HepG2 (cell line): ENCODE results near the gene FBN2. TPM values are rescaled to one million over a fixed set of nuclear protein-coding genes. Genes with fewer than 3 reads are reported as not detected.

Source experiments
- ATAC-seq: fragments of 200-7000 bp; cut with Tn5 transposase; 3 replicates; pipeline ENCODE4 v1.9.1; 2020; ENCODE audit warnings: mild to moderate bottlenecking, moderate library complexity
- BruUV-seq: library from RNA; stranded (reverse); fragments of 400-500 nt; replicated peaks from 2 replicates; lab custom pipeline; 2021; lab: Mats Ljungman, UMichigan
- CTCF ChIA-PET: fragments of 300-600 bp; formaldehyde crosslinking; extraction: SDS; loops from one replicate; lab custom pipeline; 2021; ENCODE audit warnings: low total read pairs, inconsistent platforms, low intra/inter-chr PET ratio; lab: Yijun Ruan, JAX
- POLR2A ChIA-PET: fragments of 350-600 bp; sonication (Branson Sonifier 250); formaldehyde crosslinking; loops from one replicate; lab custom pipeline; 2020; ENCODE audit warnings: antibody characterized with exemption, inconsistent platforms; lab: Yijun Ruan, JAX
- DNase-seq: peaks from one replicate; pipeline ENCODE4 v3.0.0-alpha.2; 2015; ENCODE audit warnings: low spot score
- FAIRE-seq: peaks from 3 replicates; lab custom pipeline; 2011; peaks lifted over from hg19 to GRCh38; lab: Jason Lieb, UNC
- H2AFZ ChIP-seq: one replicate; pipeline ENCODE4 v1.6.1; 2011; ENCODE audit warnings: low read length, inconsistent platforms
- H3K27ac ChIP-seq: fragments of 300-600 bp; 3 replicates; pipeline ENCODE4 v1.8.0; 2011; ENCODE audit warnings: mixed run types, mild to moderate bottlenecking, mixed read lengths, low read length, inconsistent platforms; ENCODE audit not compliant: insufficient read depth; ENCODE audit errors: extremely low read length
- H3K27me3 ChIP-seq, 2 experiments: fragments of 200-600 bp in 1 of 2; 2 replicates in 1 of 2; 3 replicates in 1 of 2; pipeline versions ENCODE4 v1.6.0 to v1.8.0; 2011; ENCODE audit warnings: low read length in 2 of 2, mild to moderate bottlenecking in 2 of 2, moderate library complexity in 2 of 2, inconsistent platforms in 1 of 2; ENCODE audit not compliant: insufficient read depth in 2 of 2, control insufficient read depth in 1 of 2
- H3K36me3 ChIP-seq, 2 experiments: fragments of 200-600 bp in 1 of 2; replicated peaks in 1 of 2; 2 replicates in 1 of 2; 3 replicates in 1 of 2; pipeline versions ENCODE4 v1.5.1 to v1.8.0; 2011; ENCODE audit warnings: low read length in 2 of 2, inconsistent platforms in 1 of 2; ENCODE audit not compliant: insufficient read depth in 2 of 2, control insufficient read depth in 1 of 2
- H3K4me1 ChIP-seq: 2 replicates; pipeline ENCODE4 v1.5.1; 2012; ENCODE audit warnings: low read length, inconsistent platforms; ENCODE audit not compliant: insufficient read depth
- H3K4me2 ChIP-seq: 2 replicates; pipeline ENCODE4 v1.6.0; 2011; ENCODE audit warnings: low read depth, low read length, inconsistent platforms
- H3K4me3 ChIP-seq, 3 experiments: fragments of 200-600 bp in 1 of 3; sonication (generic), shearing (Covaris generic) in 1 of 3; replicated peaks in 1 of 3; 2 replicates each; pipeline ENCODE4 v1.5.1; 2011 to 2016; ENCODE audit warnings: low read length in 3 of 3, inconsistent platforms in 2 of 3, low read depth in 2 of 3, mild to moderate bottlenecking in 2 of 3, control low read depth in 1 of 3, mixed read lengths in 1 of 3; ENCODE audit not compliant: insufficient read depth in 1 of 3
- H3K79me2 ChIP-seq: one replicate; pipeline ENCODE4 v1.6.1; 2011; ENCODE audit warnings: low read length, inconsistent platforms; ENCODE audit not compliant: insufficient read depth
- H3K9ac ChIP-seq: 2 replicates; pipeline ENCODE4 v1.6.0; 2011; ENCODE audit warnings: mild to moderate bottlenecking, low read depth, low read length, inconsistent platforms; ENCODE audit not compliant: insufficient read depth
- H3K9me3 ChIP-seq: 2 replicates; pipeline ENCODE4 v1.5.1; 2012; ENCODE audit warnings: mild to moderate bottlenecking, low read length
- H4K20me1 ChIP-seq: 2 replicates; pipeline ENCODE4 v1.6.0; 2011; ENCODE audit warnings: inconsistent platforms, mild to moderate bottlenecking, low read length, moderate library complexity; ENCODE audit not compliant: insufficient read depth
- GLI4 ChIP-seq: sonication (generic); formaldehyde crosslinking; IDR thresholded peaks from 2 replicates; pipeline ENCODE4 v1.5.1; 2020; ENCODE audit warnings: missing genetic modification reagents, mild to moderate bottlenecking, moderate library complexity, borderline replicate concordance
- GPBP1L1 ChIP-seq: sonication (generic); formaldehyde crosslinking; IDR thresholded peaks from 2 replicates; pipeline ENCODE4 v1.5.0; 2020; ENCODE audit warnings: mild to moderate bottlenecking, missing genetic modification reagents
- HNRNPL ChIP-seq: fragments of 200-400 bp; formaldehyde crosslinking; IDR thresholded peaks from 2 replicates; pipeline ENCODE4 v1.6.1; 2017; ENCODE audit warnings: mild to moderate bottlenecking, low read depth, low read length
- KDM5B ChIP-seq: sonication (generic); formaldehyde crosslinking; IDR thresholded peaks from 2 replicates; pipeline ENCODE4 v1.4.0; 2020; ENCODE audit warnings: missing genetic modification reagents, mild to moderate bottlenecking, borderline replicate concordance
- MED8 ChIP-seq: sonication (generic); formaldehyde crosslinking; IDR thresholded peaks from 2 replicates; pipeline ENCODE4 v1.8.1; 2023; ENCODE audit warnings: mild to moderate bottlenecking, missing genetic modification reagents; ENCODE audit not compliant: insufficient replicate concordance
- MYNN ChIP-seq: sonication (generic); formaldehyde crosslinking; IDR thresholded peaks from 2 replicates; pipeline ENCODE4 v1.4.0; 2020; ENCODE audit warnings: mild to moderate bottlenecking, low read depth, missing genetic modification reagents
- SPEN ChIP-seq: sonication (generic); formaldehyde crosslinking; IDR thresholded peaks from 2 replicates; pipeline ENCODE4 v1.5.1; 2020; ENCODE audit warnings: low read depth, mild to moderate bottlenecking, missing genetic modification reagents
- SRSF1 ChIP-seq: fragments of 200-400 bp; formaldehyde crosslinking; optimal IDR thresholded peaks from 2 replicates; pipeline ENCODE3; 2017; ENCODE audit warnings: mild to moderate bottlenecking, low read depth, low read length, moderate library complexity
- WGBS: methylation state at CpG from one replicate; pipeline ENCODE4 v1.1.6; 2017; ENCODE audit warnings: low lambda C conversion rate; 5-methylcytosine and 5-hydroxymethylcytosine counted together
- in situ Hi-C: cut with HindIII; loops from 2 replicates; pipeline ENCODE4 v1.10.0; 2017; ENCODE audit warnings: low pct_unique_long_range_greater_than_20kb; ENCODE audit not compliant: extremely low pct_ligation_motif_present
- intact Hi-C: fragments of 100-400 bp; cut with micrococcal nuclease; formaldehyde crosslinking; loops from one replicate; pipeline ENCODE4 v1.10.0; 2022; ENCODE audit not compliant: unreplicated experiment
- polyA plus RNA-seq, 8 experiments: library from polyadenylated mRNA; depleted of rRNA in 3 of 8; stranded (reverse) in 7 of 8; unstranded in 1 of 8; fragments of >200 nt; fragmentation: Illumina TruSeq in 4 of 8; extraction: Trizol in 4 of 8; gene quantifications; 2 replicates each; pipeline versions ENCODE4 v1.2.1 to v1.2.3, GENCODE V29; 2011 to 2016; ENCODE audit warnings: low read depth in 4 of 8, missing spikeins in 1 of 8, mixed read lengths in 1 of 8; ENCODE audit not compliant: insufficient read depth in 1 of 8
- total RNA-seq, 5 experiments: library from RNA; depleted of rRNA; stranded (reverse); fragments of >200 nt; fragmentation: Illumina TruSeq; extraction: Trizol; gene quantifications; 2 replicates each; pipeline ENCODE4 v1.2.3, GENCODE V29; 2016; ENCODE audit warnings: low read depth in 1 of 5
- TF ChIP-seq, protein P1 (sequence below): sonication (generic); formaldehyde crosslinking; IDR thresholded peaks from 2 replicates; pipeline ENCODE4 v1.5.1; 2020; ENCODE audit warnings: missing genetic modification reagents, mild to moderate bottlenecking, borderline replicate concordance

The FBN2 gene
- total and polyA plus RNA-seq, 2 of the 13 experiments (the other 11 are each of a cell fraction or from before 2014, with no cell fraction given): not detected

DNA sequence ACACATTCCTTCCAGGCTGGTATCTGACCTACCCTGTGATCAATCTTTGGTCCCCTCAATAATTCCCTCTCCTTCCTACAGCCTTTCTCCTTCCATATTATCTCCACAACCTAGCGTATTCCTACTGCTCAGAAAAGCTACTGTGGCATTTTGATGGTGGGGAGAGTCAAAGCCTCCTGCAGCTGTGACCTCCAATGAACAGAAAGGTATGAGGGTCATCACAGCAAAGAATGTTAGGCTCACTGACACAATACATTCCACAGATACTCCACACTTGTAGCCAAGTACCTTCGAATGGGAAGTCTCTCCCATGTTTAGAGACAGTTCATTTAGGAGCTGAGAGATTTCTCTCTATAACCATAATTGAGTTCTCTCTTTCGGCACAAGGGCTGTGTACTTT is 5.9 kb downstream of the FBN2 start:
- BruUV-seq: no TSS peak
- FAIRE-seq (no peak), DNase-seq (no peak), ATAC-seq (no peak)
- in situ Hi-C loops (no loop called here), intact Hi-C loops (no loop called here)
- ChIA-PET POLR2A (no interaction called here), CTCF (no interaction called here)
- H3K4me2 ChIP-seq: no peak overlapping the region
- peaks cover 0 to 11% of the 10 kb centered on the region in 2 experiments; a peak in 2 of 5 replicates for H3K27me3 ChIP-seq
- H3K79me2 ChIP-seq: no peaks in the 10 kb centered on the region
- no peaks in the 10 kb centered on the region for H4K20me1 ChIP-seq
- WGBS: 0% methylated on average over 3 of the region's 3 CpGs
- no peak overlapping the region for H3K9ac ChIP-seq
- no peak overlapping the region for H3K4me3 ChIP-seq
- H3K4me1 ChIP-seq: no peaks in the 10 kb centered on the region
- TF ChIP-seq KDM5B (no peak), GLI4 (no peak), SPEN (no peak), SRSF1 (no peak), MED8 (CRISPR knock-in tag) (no peak), MYNN (no peak), GPBP1L1 (no peak), HNRNPL (no peak)
- TF ChIP-seq, protein P1, sequence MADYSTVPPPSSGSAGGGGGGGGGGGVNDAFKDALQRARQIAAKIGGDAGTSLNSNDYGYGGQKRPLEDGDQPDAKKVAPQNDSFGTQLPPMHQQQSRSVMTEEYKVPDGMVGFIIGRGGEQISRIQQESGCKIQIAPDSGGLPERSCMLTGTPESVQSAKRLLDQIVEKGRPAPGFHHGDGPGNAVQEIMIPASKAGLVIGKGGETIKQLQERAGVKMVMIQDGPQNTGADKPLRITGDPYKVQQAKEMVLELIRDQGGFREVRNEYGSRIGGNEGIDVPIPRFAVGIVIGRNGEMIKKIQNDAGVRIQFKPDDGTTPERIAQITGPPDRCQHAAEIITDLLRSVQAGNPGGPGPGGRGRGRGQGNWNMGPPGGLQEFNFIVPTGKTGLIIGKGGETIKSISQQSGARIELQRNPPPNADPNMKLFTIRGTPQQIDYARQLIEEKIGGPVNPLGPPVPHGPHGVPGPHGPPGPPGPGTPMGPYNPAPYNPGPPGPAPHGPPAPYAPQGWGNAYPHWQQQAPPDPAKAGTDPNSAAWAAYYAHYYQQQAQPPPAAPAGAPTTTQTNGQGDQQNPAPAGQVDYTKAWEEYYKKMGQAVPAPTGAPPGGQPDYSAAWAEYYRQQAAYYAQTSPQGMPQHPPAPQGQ (CRISPR knock-in tag): no peak
- H2AFZ ChIP-seq: no peak overlapping the region
- no peak overlapping the region for H3K27ac ChIP-seq
- H3K36me3 ChIP-seq: no peaks in the 10 kb centered on the region
- H3K9me3 ChIP-seq: no peaks in the 10 kb centered on the region
